ENCODE measurements around the gene DNMT1. TPM values are rescaled to one million over a fixed set of nuclear protein-coding genes. Genes with fewer than 3 reads are reported as not detected.

The DNMT1 gene
- 16.6 and 23.2 TPM in 2 replicates for total RNA-seq (ENCODE audit: low replicate concordance)

GRCh38 chr19:10194500-10195198 lies at the start of gene DNMT1:
Gene DNMT1 (minus strand): TSS chr19:10194953. CDS start chr19:10194899, 54 bp downstream.

GRCh38 chr19:10230861-10231611 lies 36.3 kb upstream of the DNMT1 start, which contains the start of gene S1PR2:
Gene S1PR2 (minus strand): TSS chr19:10231331. CDS start chr19:10224905, 6,426 bp downstream.

GRCh38 chr19:10111405-10111811 lies 83.3 kb downstream of the DNMT1 start, which contains the start of gene P2RY11:
Gene P2RY11 (plus strand): TSS chr19:10111693. CDS start chr19:10111722, 29 bp downstream.

GRCh38 chr19:10106100-10106936 lies 88.4 kb downstream of the DNMT1 start, which contains the start of gene PPAN:
Gene PPAN (plus strand): TSS chr19:10106362. CDS start chr19:10106395, 33 bp downstream.

GRCh38 chr19:10085641-10086590 lies 108.8 kb downstream of the DNMT1 start, which contains the start of gene SHFL:
Gene SHFL (plus strand): TSS chr19:10086317. CDS start chr19:10086428, 111 bp downstream.

Other genes starting within 250 kb of the DNMT1 start
- 0.38 and 4.3 TPM in 2 replicates for gene COL5A3, start 184.4 kb downstream of the DNMT1 start, total RNA-seq (ENCODE audit: low replicate concordance)
- not detected in 2 replicates for gene RDH8, start 181.5 kb downstream of the DNMT1 start, total RNA-seq (ENCODE audit: low replicate concordance)
- gene SHFL, start 108.6 kb downstream of the DNMT1 start, total RNA-seq (ENCODE audit: low replicate concordance): 16.0 and 22.7 TPM in 2 replicates
- under 0.01 and 0.45 TPM in 2 replicates for gene ANGPTL6, start 92.3 kb downstream of the DNMT1 start, total RNA-seq (ENCODE audit: low replicate concordance)
- gene PPAN, start 88.6 kb downstream of the DNMT1 start, total RNA-seq (ENCODE audit: low replicate concordance): 25.2 and 32.5 TPM in 2 replicates
- 2.0 and 4.0 TPM in 2 replicates for gene P2RY11, start 83.3 kb downstream of the DNMT1 start, total RNA-seq (ENCODE audit: low replicate concordance)
- 343 and 390 TPM in 2 replicates for gene EIF3G, start 75.1 kb downstream of the DNMT1 start, total RNA-seq (ENCODE audit: low replicate concordance)
- 9.3 and 22.9 TPM in 2 replicates for gene S1PR2, start 36.4 kb upstream of the DNMT1 start, total RNA-seq (ENCODE audit: low replicate concordance)
- gene MRPL4, start 57.3 kb upstream of the DNMT1 start, total RNA-seq (ENCODE audit: low replicate concordance): 5.7 and 18.0 TPM in 2 replicates
- gene ICAM1, start 76.2 kb upstream of the DNMT1 start, total RNA-seq (ENCODE audit: low replicate concordance): 7.5 and 20.7 TPM in 2 replicates
- 0.45 and 0.82 TPM in 2 replicates for gene ICAM4, start 92.0 kb upstream of the DNMT1 start, total RNA-seq (ENCODE audit: low replicate concordance)
- 0.94 and 1.7 TPM in 2 replicates for gene ICAM5, start 95.0 kb upstream of the DNMT1 start, total RNA-seq (ENCODE audit: low replicate concordance)
- gene ZGLP1, start 114.9 kb upstream of the DNMT1 start, total RNA-seq (ENCODE audit: low replicate concordance): 0.23 and 0.30 TPM in 2 replicates
- 7.1 and 21.8 TPM in 2 replicates for gene FDX2, start 121.1 kb upstream of the DNMT1 start, total RNA-seq (ENCODE audit: low replicate concordance)
- gene RAVER1, start 138.6 kb upstream of the DNMT1 start, total RNA-seq (ENCODE audit: low replicate concordance): 8.2 and 10.9 TPM in 2 replicates
- gene ICAM3, start 144.7 kb upstream of the DNMT1 start, total RNA-seq (ENCODE audit: low replicate concordance): 15.1 and 21.7 TPM in 2 replicates
- 70.4 and 104 TPM in 2 replicates for gene TYK2, start 185.6 kb upstream of the DNMT1 start, total RNA-seq (ENCODE audit: low replicate concordance)
- 256 and 276 TPM in 2 replicates for gene CDC37, start 208.6 kb upstream of the DNMT1 start, total RNA-seq (ENCODE audit: low replicate concordance)
- 2.5 and 2.9 TPM in 2 replicates for gene PDE4A, start 225.6 kb upstream of the DNMT1 start, total RNA-seq (ENCODE audit: low replicate concordance)